HG03097 (cell line): ENCODE results near the gene IGSF1.
"Not testable (repeated sequence)": the region's sequence is repeated elsewhere in the genome, so short reads cannot be mapped to it uniquely, and the experiment has no call there.

ENCODE experiments used
- ATAC-seq: cut with Tn5 transposase; IDR thresholded peaks from one replicate; pipeline ENCODE4 v1.9.1; 2021; ENCODE audit not compliant: unreplicated experiment, low FRiP score

IGSF1 gene

GRCh38 chrX:131277543-131278136 is 11.5 kb downstream of the IGSF1 start:
- ATAC-seq, result no peak

- ATAC-seq, result no peak
Measured at GRCh38 chrX:131273011-131273410, 16.1 kb downstream of the IGSF1 start.

- ATAC-seq, result no peak
Measured at GRCh38 chrX:131271826-131272225, 17.3 kb downstream of the IGSF1 start.

- ATAC-seq, result no peak
Measured at GRCh38 chrX:131271274-131271673, 17.8 kb downstream of the IGSF1 start.

- ATAC-seq, result no peak
Measured at GRCh38 chrX:131270080-131270479, 19.0 kb downstream of the IGSF1 start.

- ATAC-seq, result no peak
Measured at GRCh38 chrX:131264665-131265064, 24.4 kb downstream of the IGSF1 start.

- ATAC-seq, result no peak
Measured at GRCh38 chrX:131264053-131264452, 25.1 kb downstream of the IGSF1 start.

GRCh38 chrX:131262738-131263679 is 26.1 kb downstream of the IGSF1 start:
- ATAC-seq, result no peak

GRCh38 chrX:131262200-131262599 is 26.9 kb downstream of the IGSF1 start:
- no peak for ATAC-seq

- ATAC-seq, result no peak
Measured at GRCh38 chrX:131257367-131257766, 31.7 kb downstream of the IGSF1 start.

- ATAC-seq, result not testable (repeated sequence)
Measured at GRCh38 chrX:131250984-131251738, 37.9 kb downstream of the IGSF1 start.

- ATAC-seq, result no peak
Measured at GRCh38 chrX:131239057-131239456, 50.0 kb downstream of the IGSF1 start.

GRCh38 chrX:131237363-131237762 is 51.7 kb downstream of the IGSF1 start:
- no peak for ATAC-seq

- ATAC-seq, result no peak
Measured at GRCh38 chrX:131235768-131236545, 53.1 kb downstream of the IGSF1 start.

GRCh38 chrX:131227608-131228007 is 61.5 kb downstream of the IGSF1 start:
- no peak for ATAC-seq

- ATAC-seq, result no peak
Measured at GRCh38 chrX:131226591-131226990, 62.5 kb downstream of the IGSF1 start.

- no peak for ATAC-seq
Measured at GRCh38 chrX:131225078-131225477, 64.0 kb downstream of the IGSF1 start.
